Inflammatory macrophage treated with lipopolysaccharide for 4 hours (primary cell): ENCODE measurements around the gene MLLT3.

Source experiments
- DNase-seq: peaks from one replicate; pipeline ENCODE4 v3.0.0-alpha.2; 2020

Gene MLLT3

GRCh38 chr9:20322212-20322611 is 300.1 kb downstream of the MLLT3 start:
- DNase-seq, result no peak

GRCh38 chr9:20321423-20322082 is 300.7 kb downstream of the MLLT3 start:
- DNase-seq, result no peak

- DNase-seq, result no peak
Observed at GRCh38 chr9:20320921-20321320, 301.4 kb downstream of the MLLT3 start.

GRCh38 chr9:20319641-20320337 is 302.5 kb downstream of the MLLT3 start:
- no peak for DNase-seq

- DNase-seq, result no peak
Observed at GRCh38 chr9:20319241-20319640, 303.1 kb downstream of the MLLT3 start.

- no peak for DNase-seq
Observed at GRCh38 chr9:20317701-20318100, 304.6 kb downstream of the MLLT3 start.

GRCh38 chr9:20316372-20316771 is 305.9 kb downstream of the MLLT3 start:
- DNase-seq, result no peak

GRCh38 chr9:20315677-20316076 is 306.6 kb downstream of the MLLT3 start:
- no peak for DNase-seq

- DNase-seq, result no peak
Observed at GRCh38 chr9:20314981-20315380, 307.3 kb downstream of the MLLT3 start.

GRCh38 chr9:20313415-20313814 is 308.9 kb downstream of the MLLT3 start:
- DNase-seq, result no peak

GRCh38 chr9:20312732-20313131 is 309.6 kb downstream of the MLLT3 start:
- no peak for DNase-seq

- DNase-seq, result no peak
Observed at GRCh38 chr9:20310024-20310423, 312.3 kb downstream of the MLLT3 start.

- no peak for DNase-seq
Observed at GRCh38 chr9:20309124-20309523, 313.2 kb downstream of the MLLT3 start.

GRCh38 chr9:20307621-20308020 is 314.7 kb downstream of the MLLT3 start:
- DNase-seq, result no peak

GRCh38 chr9:20305452-20305851 is 316.8 kb downstream of the MLLT3 start:
- DNase-seq, result no peak

- no peak for DNase-seq
Observed at GRCh38 chr9:20303996-20304395, 318.3 kb downstream of the MLLT3 start.

GRCh38 chr9:20303066-20303465 is 319.2 kb downstream of the MLLT3 start:
- DNase-seq, result no peak

GRCh38 chr9:20302197-20302596 is 320.1 kb downstream of the MLLT3 start:
- no peak for DNase-seq

GRCh38 chr9:20300430-20301115 is 321.7 kb downstream of the MLLT3 start:
- DNase-seq, result no peak

- DNase-seq, result no peak
Observed at GRCh38 chr9:20297646-20298084, 324.6 kb downstream of the MLLT3 start.

- DNase-seq, result no peak
Observed at GRCh38 chr9:20295555-20295954, 326.7 kb downstream of the MLLT3 start.

GRCh38 chr9:20294046-20294750 is 328.1 kb downstream of the MLLT3 start:
- DNase-seq, result no peak

GRCh38 chr9:20292002-20292401 is 330.3 kb downstream of the MLLT3 start:
- no peak for DNase-seq
